ENCODE results near the gene OR2H1. TPM values are rescaled to one million over a fixed set of nuclear protein-coding genes. Genes with fewer than 3 reads are reported as not detected.
"Not testable (repeated sequence)": the region's sequence is repeated elsewhere in the genome, so short reads cannot be mapped to it uniquely, and the experiment has no call there.

Gene OR2H1
- total and polyA plus RNA-seq, 8 donors: not detected

- H3K4me1 ChIP-seq: no peaks in the 10 kb centered on the region
- no peak overlapping the region for H3K27ac ChIP-seq
- TF ChIP-seq POLR2AphosphoS5 (IDR thresholded peaks at IDR 0.05): no peak
- TF ChIP-seq EP300 (IDR thresholded peaks at IDR 0.05): no peak
- TF ChIP-seq POLR2A (IDR thresholded peaks at IDR 0.05): no peak
- TF ChIP-seq CTCF (IDR thresholded peaks at IDR 0.05): no peak
- 36 to 58% (median 38%) methylated on average over 1 of the region's 1 CpG for WGBS, 5 donors
- H3K36me3 ChIP-seq: no peaks in the 10 kb centered on the region
- intact Hi-C loops (cut with DNase I; ENCODE audit: low total_unique reads): no loop called here
- DNase-seq: no peak
- peaks cover 0 to 9% (median 3%) of the 10 kb centered on the region in 4 donors for H3K9me3 ChIP-seq
- peaks cover 0 to 14% (median 0%) of the 10 kb centered on the region in 3 donors for H3K27me3 ChIP-seq
- no peak overlapping the region for H3K4me3 ChIP-seq
Measured at GRCh38 chr6:29425075-29425474, 31.9 kb upstream of the OR2H1 start.

- peak in 1 of 2 donors; percentile 1 for DNase-seq
- 74 to 92% (median 89%) methylated on average over 3 of the region's 3 CpGs for WGBS, 5 donors
- no peaks in the 10 kb centered on the region for H3K4me1 ChIP-seq
- no peak overlapping the region for H3K27ac ChIP-seq
- H3K36me3 ChIP-seq: no peaks in the 10 kb centered on the region
- peaks cover 0 to 14% (median 0%) of the 10 kb centered on the region in 3 donors for H3K27me3 ChIP-seq
- TF ChIP-seq EP300 (IDR thresholded peaks at IDR 0.05): no peak
- TF ChIP-seq CTCF (IDR thresholded peaks at IDR 0.05): no peak
- TF ChIP-seq POLR2AphosphoS5 (IDR thresholded peaks at IDR 0.05): no peak
- no peak for TF ChIP-seq POLR2A (IDR thresholded peaks at IDR 0.05)
- peaks cover 0 to 6% (median 0%) of the 10 kb centered on the region in 4 donors for H3K9me3 ChIP-seq
- intact Hi-C loops (cut with DNase I; ENCODE audit: low total_unique reads): no loop called here
- no peak overlapping the region for H3K4me3 ChIP-seq
Measured at GRCh38 chr6:29426654-29427053, 30.3 kb upstream of the OR2H1 start.

- H3K27ac ChIP-seq; intact Hi-C loops (cut with DNase I; ENCODE audit: low total_unique reads); DNase-seq; H3K27me3 ChIP-seq; H3K4me3 ChIP-seq; H3K36me3 ChIP-seq; H3K9me3 ChIP-seq; H3K4me1 ChIP-seq: not testable (repeated sequence)
- 67 to 79% (median 73%) methylated on average over 18 of the region's 18 CpGs for WGBS, 5 donors
Measured at GRCh38 chr6:29436730-29437129, 20.2 kb upstream of the OR2H1 start.

- H3K4me1 ChIP-seq: no peaks in the 10 kb centered on the region
- intact Hi-C loops (cut with DNase I; ENCODE audit: low total_unique reads): no loop called here
- H3K27me3 ChIP-seq: peaks cover 0 to 7% (median 0%) of the 10 kb centered on the region in 3 donors
- H3K27ac ChIP-seq: no peak within 1 kb of the TSS
- H3K9me3 ChIP-seq: peaks cover 0 to under 1% (median 0%) of the 10 kb centered on the region in 4 donors
- no peak for TF ChIP-seq EP300 (IDR thresholded peaks at IDR 0.05)
- no peak for TF ChIP-seq POLR2AphosphoS5 (IDR thresholded peaks at IDR 0.05)
- no peak for TF ChIP-seq CTCF (IDR thresholded peaks at IDR 0.05)
- TF ChIP-seq POLR2A (IDR thresholded peaks at IDR 0.05): no peak
- DNase-seq: no peak
- no peaks in the 10 kb centered on the region for H3K36me3 ChIP-seq
- no peak within 1 kb of the TSS for H3K4me3 ChIP-seq
Measured at GRCh38 chr6:29439006-29439405, 17.9 kb upstream of the OR2H1 start, which contains the start of gene OR10C1. TSS of gene OR10C1 (plus strand) at chr6:29439306. CDS start at chr6:29440016, 710 bp downstream.

- 76 to 100% (median 94%) methylated on average over 1 of the region's 1 CpG for WGBS, 5 donors
- peaks cover 0 to 10% (median 0%) of the 10 kb centered on the region in 4 donors for H3K9me3 ChIP-seq
- no peaks in the 10 kb centered on the region for H3K36me3 ChIP-seq
- DNase-seq: no peak
- no peak overlapping the region for H3K4me3 ChIP-seq
- intact Hi-C loops (cut with DNase I; ENCODE audit: low total_unique reads): no loop called here
- no peak overlapping the region for H3K27ac ChIP-seq
- H3K27me3 ChIP-seq: peaks cover 0 to 15% (median 0%) of the 10 kb centered on the region in 3 donors
- no peaks in the 10 kb centered on the region for H3K4me1 ChIP-seq
- TF ChIP-seq POLR2AphosphoS5 (IDR thresholded peaks at IDR 0.05) (no peak), CTCF (IDR thresholded peaks at IDR 0.05) (no peak), POLR2A (IDR thresholded peaks at IDR 0.05) (no peak), EP300 (IDR thresholded peaks at IDR 0.05) (no peak)
Measured at GRCh38 chr6:29442719-29443118, 14.2 kb upstream of the OR2H1 start.

- intact Hi-C loops (cut with DNase I; ENCODE audit: low total_unique reads); H3K36me3 ChIP-seq; H3K4me1 ChIP-seq; H3K4me3 ChIP-seq; H3K27ac ChIP-seq; DNase-seq: not testable (repeated sequence)
- 63 to 78% (median 65%) methylated on average over 1 of the region's 1 CpG for WGBS, 5 donors
- peaks cover 0 to 10% (median 2%) of the 10 kb centered on the region in 4 donors for H3K9me3 ChIP-seq
- H3K27me3 ChIP-seq: peaks cover 0 to 15% (median 0%) of the 10 kb centered on the region in 3 donors
Measured at GRCh38 chr6:29444031-29444430, 12.9 kb upstream of the OR2H1 start.
